ENCODE data around the gene PARP16. TPM values are rescaled to one million over a fixed set of nuclear protein-coding genes. Genes with fewer than 3 reads are reported as not detected.

Gene PARP16
- total and polyA plus RNA-seq, 2 donors from 2014 or later, result 7.0 to 7.8 TPM

DNA sequence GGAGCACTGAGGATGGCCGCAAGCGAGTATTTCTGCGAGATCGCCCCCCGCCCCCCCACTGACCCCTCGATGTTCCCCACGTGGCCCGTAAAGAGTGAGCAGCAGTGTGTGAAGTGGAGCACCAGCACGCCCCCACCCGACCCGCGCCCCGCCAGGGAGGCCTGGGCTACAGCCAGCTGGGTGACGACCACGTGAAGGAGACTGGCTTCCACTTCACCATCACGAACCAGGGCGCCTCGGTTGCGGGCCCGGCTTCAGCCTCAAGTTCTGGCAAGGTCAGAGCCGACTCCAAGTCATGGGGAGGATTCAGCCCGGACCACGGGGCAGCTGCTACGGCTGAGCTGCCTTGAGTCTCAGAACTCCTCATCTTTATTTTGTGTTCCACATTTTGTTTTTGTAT lies 15.4 kb upstream of the PARP16 start:
- H3K4me3 ChIP-seq (ENCODE audit: low read length in 3 of 3), result no peak overlapping the region
- no peaks in the 10 kb centered on the region for H3K9me3 ChIP-seq (ENCODE audit: control insufficient read depth in 2 of 3, insufficient read depth in 1 of 3, low read length in 3 of 3)
- no peak overlapping the region for H3K9ac ChIP-seq (ENCODE audit: low read length in 3 of 3)
- H3K27me3 ChIP-seq (ENCODE audit: control insufficient read depth, insufficient read depth, low read length), result no peaks in the 10 kb centered on the region
- H3K36me3 ChIP-seq (ENCODE audit: control insufficient read depth in 2 of 3, insufficient read depth in 3 of 3, low read length in 3 of 3), result no peaks in the 10 kb centered on the region
- TF ChIP-seq, protein P1, sequence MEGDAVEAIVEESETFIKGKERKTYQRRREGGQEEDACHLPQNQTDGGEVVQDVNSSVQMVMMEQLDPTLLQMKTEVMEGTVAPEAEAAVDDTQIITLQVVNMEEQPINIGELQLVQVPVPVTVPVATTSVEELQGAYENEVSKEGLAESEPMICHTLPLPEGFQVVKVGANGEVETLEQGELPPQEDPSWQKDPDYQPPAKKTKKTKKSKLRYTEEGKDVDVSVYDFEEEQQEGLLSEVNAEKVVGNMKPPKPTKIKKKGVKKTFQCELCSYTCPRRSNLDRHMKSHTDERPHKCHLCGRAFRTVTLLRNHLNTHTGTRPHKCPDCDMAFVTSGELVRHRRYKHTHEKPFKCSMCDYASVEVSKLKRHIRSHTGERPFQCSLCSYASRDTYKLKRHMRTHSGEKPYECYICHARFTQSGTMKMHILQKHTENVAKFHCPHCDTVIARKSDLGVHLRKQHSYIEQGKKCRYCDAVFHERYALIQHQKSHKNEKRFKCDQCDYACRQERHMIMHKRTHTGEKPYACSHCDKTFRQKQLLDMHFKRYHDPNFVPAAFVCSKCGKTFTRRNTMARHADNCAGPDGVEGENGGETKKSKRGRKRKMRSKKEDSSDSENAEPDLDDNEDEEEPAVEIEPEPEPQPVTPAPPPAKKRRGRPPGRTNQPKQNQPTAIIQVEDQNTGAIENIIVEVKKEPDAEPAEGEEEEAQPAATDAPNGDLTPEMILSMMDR (IDR thresholded peaks at IDR 0.05; ENCODE audit: borderline replicate concordance, extremely low read depth, insufficient read depth), result no peak
- intact Hi-C loops (cut with DNase I), result no loop called here
- H3K4me1 ChIP-seq (ENCODE audit: control insufficient read depth in 2 of 3, insufficient read depth in 2 of 3, low read depth in 1 of 3, low read length in 3 of 3), result peaks cover 0 to 4% (median 0%) of the 10 kb centered on the region in 3 donors
- H3K27ac ChIP-seq (ENCODE audit: low read depth in 2 of 2, low read length in 2 of 2), result no peak overlapping the region
- DNase-seq (peak in 2 of 5 donors; percentile 16 to 73), FAIRE-seq (no peak)

DNA sequence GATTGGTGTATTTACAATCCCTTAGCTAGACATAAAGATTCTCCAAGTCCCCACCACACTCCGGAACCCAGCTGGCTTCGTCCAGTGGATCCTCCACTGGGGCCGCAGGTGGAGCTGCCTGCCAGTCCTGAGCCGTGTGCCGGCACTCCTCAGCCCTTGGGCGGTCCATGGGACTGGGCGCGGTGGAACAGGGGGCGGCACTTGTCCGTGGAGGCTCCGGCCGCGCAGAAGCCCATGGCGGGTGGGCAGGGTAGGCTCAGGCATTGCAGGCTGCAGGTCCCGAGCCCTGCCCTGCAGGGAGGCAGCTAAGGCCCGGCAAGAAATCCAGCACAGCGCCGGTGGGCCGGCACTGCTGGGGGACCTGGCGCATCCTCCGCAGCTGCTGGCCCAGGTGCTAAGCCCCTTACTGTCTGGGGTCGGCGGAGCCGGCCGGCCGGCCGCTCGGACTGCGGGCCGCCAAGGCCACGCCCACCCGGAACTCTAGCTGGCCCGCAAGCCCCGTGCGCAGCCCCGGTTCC lies 14.3 kb upstream of the PARP16 start:
- intact Hi-C loops (cut with DNase I), result no loop called here
- no peak for FAIRE-seq
- DNase-seq, result peak in 1 of 5 donors; percentile 80

DNA sequence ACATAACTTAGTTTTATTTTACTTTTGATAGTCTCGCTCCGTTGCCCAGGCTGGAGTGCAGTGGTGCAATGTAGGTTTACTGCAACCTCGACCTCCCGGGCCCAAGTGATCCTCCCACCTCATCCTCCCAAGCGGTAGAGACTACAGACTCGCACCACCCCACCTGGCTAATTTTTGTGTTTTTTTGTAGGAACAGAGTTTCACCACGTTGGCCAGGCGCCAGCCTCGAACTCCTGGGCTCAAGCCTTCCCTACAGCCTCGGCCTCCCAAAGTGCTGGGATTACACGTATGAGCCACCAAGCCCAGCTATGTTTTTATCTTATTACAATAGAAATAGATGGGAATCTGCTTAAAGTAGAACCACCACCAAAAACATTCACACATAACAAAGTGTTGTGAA lies 12.0 kb upstream of the PARP16 start:
- FAIRE-seq (no peak), DNase-seq (no peak)
- H3K9ac ChIP-seq (ENCODE audit: low read length in 3 of 3), result no peak overlapping the region
- TF ChIP-seq, protein P1 (IDR thresholded peaks at IDR 0.05; ENCODE audit: borderline replicate concordance, extremely low read depth, insufficient read depth), result no peak
- no peaks in the 10 kb centered on the region for H3K27me3 ChIP-seq (ENCODE audit: control insufficient read depth, insufficient read depth, low read length)
- no peaks in the 10 kb centered on the region for H3K9me3 ChIP-seq (ENCODE audit: control insufficient read depth in 2 of 3, insufficient read depth in 1 of 3, low read length in 3 of 3)
- H3K36me3 ChIP-seq (ENCODE audit: control insufficient read depth in 2 of 3, insufficient read depth in 3 of 3, low read length in 3 of 3), result no peaks in the 10 kb centered on the region
- peaks cover 0 to 3% (median 0%) of the 10 kb centered on the region in 3 donors for H3K4me1 ChIP-seq (ENCODE audit: control insufficient read depth in 2 of 3, insufficient read depth in 2 of 3, low read depth in 1 of 3, low read length in 3 of 3)
- intact Hi-C loops (cut with DNase I), result no loop called here
- no peak overlapping the region for H3K4me3 ChIP-seq (ENCODE audit: low read length in 3 of 3)
- H3K27ac ChIP-seq (ENCODE audit: low read depth in 2 of 2, low read length in 2 of 2), result no peak overlapping the region

More for the DNA sequence above, 14.3 kb upstream of the PARP16 start:
- no peaks in the 10 kb centered on the region for H3K27me3 ChIP-seq (ENCODE audit: control insufficient read depth, insufficient read depth, low read length)
- no peaks in the 10 kb centered on the region for H3K36me3 ChIP-seq (ENCODE audit: control insufficient read depth in 2 of 3, insufficient read depth in 3 of 3, low read length in 3 of 3)
- no peaks in the 10 kb centered on the region for H3K9me3 ChIP-seq (ENCODE audit: control insufficient read depth in 2 of 3, insufficient read depth in 1 of 3, low read length in 3 of 3)
- TF ChIP-seq, protein P1 (IDR thresholded peaks at IDR 0.05; ENCODE audit: borderline replicate concordance, extremely low read depth, insufficient read depth), result no peak
- H3K4me1 ChIP-seq (ENCODE audit: control insufficient read depth in 2 of 3, insufficient read depth in 2 of 3, low read depth in 1 of 3, low read length in 3 of 3), result peaks cover 0 to 4% (median 3%) of the 10 kb centered on the region in 3 donors
- no peak overlapping the region for H3K4me3 ChIP-seq (ENCODE audit: low read length in 3 of 3)
- H3K27ac ChIP-seq (ENCODE audit: low read depth in 2 of 2, low read length in 2 of 2), result no peak overlapping the region
- no peak overlapping the region for H3K9ac ChIP-seq (ENCODE audit: low read length in 3 of 3)

Data from kidney (tissue), 14 donors.